GM06990 (cell line): ENCODE data around the gene MAP6D1.

Experiments used
- DNase-seq: peaks from one replicate; pipeline ENCODE4 v3.0.0-alpha.2; 2011; ENCODE audit not compliant: insufficient read length; ENCODE audit errors: extremely low read depth
- H3K27me3 ChIP-seq: replicated peaks from 2 replicates; pipeline ENCODE4 v1.6.0; 2011; ENCODE audit warnings: low read length; ENCODE audit not compliant: control insufficient read depth, insufficient read depth
- H3K36me3 ChIP-seq: 2 replicates; pipeline ENCODE4 v1.5.1; 2011; ENCODE audit warnings: low read length; ENCODE audit not compliant: control insufficient read depth, insufficient read depth
- H3K4me3 ChIP-seq: replicated peaks from 2 replicates; pipeline ENCODE4 v1.5.1; 2011; ENCODE audit warnings: low read depth, mild to moderate bottlenecking, control low read depth, low read length
- CTCF ChIP-seq: IDR thresholded peaks from 2 replicates; pipeline ENCODE4 v1.5.1; 2011; ENCODE audit warnings: low read length, control low read depth, mild to moderate bottlenecking, inconsistent platforms; ENCODE audit not compliant: insufficient read depth, poor library complexity, severe bottlenecking

The MAP6D1 gene

GRCh38 chr3:183823963-183824362, 1.4 kb downstream of the MAP6D1 start:
- H3K36me3 ChIP-seq = no peaks in the 10 kb centered on the region
- H3K27me3 ChIP-seq = no peaks in the 10 kb centered on the region
- H3K4me3 ChIP-seq = no peak overlapping the region; the same call in 1 of the 2 replicates
- DNase-seq = no peak
- TF ChIP-seq CTCF = no peak

GRCh38 chr3:183822631-183823030, 2.7 kb downstream of the MAP6D1 start:
- no peaks in the 10 kb centered on the region for H3K36me3 ChIP-seq
- DNase-seq = no peak
- H3K4me3 ChIP-seq = no peak overlapping the region
- no peak for TF ChIP-seq CTCF
- no peaks in the 10 kb centered on the region for H3K27me3 ChIP-seq

DNA sequence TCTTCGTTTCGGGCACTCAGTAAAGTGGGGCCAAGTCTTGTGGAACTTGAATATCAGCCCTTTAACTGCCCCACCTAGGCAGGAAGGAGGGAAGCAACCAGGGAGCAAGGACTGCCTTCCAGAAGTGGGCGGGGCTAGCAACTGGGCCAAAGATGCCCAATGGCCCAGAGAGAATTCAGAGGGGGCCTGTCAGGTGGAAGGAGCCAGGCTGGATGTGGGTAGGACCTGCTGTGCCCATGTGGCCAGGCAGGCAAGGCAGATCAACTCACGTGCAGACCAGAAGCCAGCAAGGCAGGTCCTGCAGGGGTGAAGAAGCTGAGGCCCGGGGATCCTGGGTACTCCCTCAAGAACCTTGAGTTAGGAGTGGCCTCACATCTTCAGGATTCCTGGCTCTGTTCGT, 5.5 kb downstream of the MAP6D1 start:
- Histone ChIP-seq H3K27me3 (no peaks in the 10 kb centered on the region), H3K4me3 (no peak overlapping the region), H3K36me3 (no peaks in the 10 kb centered on the region)
- DNase-seq = no peak
- TF ChIP-seq CTCF = no peak

- Histone ChIP-seq H3K27me3 (no peaks in the 10 kb centered on the region), H3K36me3 (no peaks in the 10 kb centered on the region), H3K4me3 (no peak overlapping the region)
- no peak for DNase-seq
- no peak for TF ChIP-seq CTCF
These were observed 6.4 kb downstream of the MAP6D1 start for GRCh38 chr3:183818706-183819624.

DNA sequence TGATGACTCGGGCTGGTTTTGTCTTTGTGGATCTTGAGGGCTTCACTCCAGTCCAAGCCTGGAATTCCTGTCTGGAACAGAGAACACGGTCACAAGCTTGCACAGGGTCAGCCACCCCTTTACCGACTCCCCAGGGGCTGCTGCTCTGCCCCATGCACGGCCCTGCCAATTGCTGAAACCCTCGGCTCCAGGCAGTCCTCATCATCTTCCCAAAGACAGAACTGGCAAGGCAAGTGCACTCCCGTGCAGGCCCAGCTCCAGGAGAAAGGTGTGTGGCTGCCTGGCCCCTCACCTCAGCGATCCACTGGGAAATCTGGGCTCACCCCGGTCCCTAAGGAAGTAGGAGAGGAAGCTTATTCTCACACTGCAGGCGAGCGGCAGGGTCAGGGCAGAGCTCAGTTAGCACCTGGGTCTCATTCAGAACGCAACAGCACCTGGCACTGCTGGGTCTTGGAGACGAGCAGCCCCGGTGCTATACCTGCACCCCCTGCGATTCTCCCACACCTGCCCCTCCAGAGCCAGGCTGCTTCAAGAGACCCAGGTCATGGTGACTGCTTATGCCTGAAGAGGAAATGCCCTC, 7.2 kb downstream of the MAP6D1 start:
- TF ChIP-seq CTCF = no peak
- H3K36me3 ChIP-seq = no peaks in the 10 kb centered on the region
- DNase-seq = no peak
- H3K4me3 ChIP-seq = no peak overlapping the region
- H3K27me3 ChIP-seq = no peaks in the 10 kb centered on the region

DNA sequence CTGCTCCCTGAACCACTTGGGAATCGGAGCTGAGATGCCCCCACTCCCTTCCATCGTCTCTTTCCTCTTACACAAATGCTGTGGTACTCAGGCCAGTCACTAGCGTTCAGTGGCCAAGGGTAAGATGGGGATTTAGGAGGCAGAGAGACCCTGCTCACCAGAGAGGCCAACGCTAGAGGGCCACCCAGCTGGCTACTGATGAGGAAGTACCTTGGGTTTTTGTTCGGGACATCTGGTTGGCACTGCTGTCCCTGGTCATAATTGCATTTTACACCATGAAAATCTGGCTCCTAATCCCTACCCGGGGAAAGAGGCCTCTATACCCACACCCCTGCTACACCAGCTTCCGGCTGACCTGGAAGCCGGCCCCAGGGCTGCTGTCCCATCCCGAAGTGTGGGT, 7.7 kb downstream of the MAP6D1 start:
- DNase-seq = no peak
- TF ChIP-seq CTCF = no peak
- no peaks in the 10 kb centered on the region for H3K27me3 ChIP-seq
- H3K4me3 ChIP-seq = no peak overlapping the region
- H3K36me3 ChIP-seq = no peaks in the 10 kb centered on the region
